BJ (cell line): ENCODE measurements around the gene FUOM. TPM values are rescaled to one million over a fixed set of nuclear protein-coding genes. Genes with fewer than 3 reads are reported as not detected.

ENCODE experiments used
- CTCF ChIA-PET: fragments of 350-600 bp; formaldehyde crosslinking; extraction: SDS; loops from one replicate; lab custom pipeline; 2021; ENCODE audit warnings: antibody characterized with exemption, inconsistent platforms; lab: Yijun Ruan, JAX
- POLR2A ChIA-PET: fragments of 300-600 bp; sonication (Branson Sonifier 250); formaldehyde crosslinking; extraction: SDS; loops from one replicate; lab custom pipeline; 2021; ENCODE audit warnings: antibody characterized with exemption; lab: Charles Lee
- DNase-seq: peaks from one replicate; pipeline ENCODE4 v3.0.0-alpha.2; 2011; ENCODE audit warnings: low read depth
- H3K27me3 ChIP-seq: 2 replicates; pipeline ENCODE4 v1.6.0; 2011; ENCODE audit warnings: low read length; ENCODE audit not compliant: control insufficient read depth, insufficient read depth
- H3K36me3 ChIP-seq: 2 replicates; pipeline ENCODE4 v1.5.1; 2011; ENCODE audit warnings: low read length; ENCODE audit not compliant: control insufficient read depth, insufficient read depth
- H3K4me3 ChIP-seq: 2 replicates; pipeline ENCODE4 v1.5.1; 2011; ENCODE audit warnings: low read depth, mild to moderate bottlenecking, control low read depth, low read length
- CTCF ChIP-seq: IDR thresholded peaks from 2 replicates; pipeline ENCODE4 v1.5.1; 2011; ENCODE audit warnings: low read depth, mild to moderate bottlenecking, control low read depth, inconsistent platforms, low read length, moderate library complexity; ENCODE audit not compliant: insufficient read depth
- polyA minus RNA-seq: library from RNA; depleted of rRNA, polyadenylated mRNA; stranded (reverse); fragments of >200 nt; gene quantifications from 2 replicates; pipeline ENCODE4 v1.2.3, GENCODE V29; 2011; rRNA and poly(A)+ RNA removed
- polyA plus RNA-seq: library from polyadenylated mRNA; depleted of rRNA; stranded (reverse); fragments of >200 nt; gene quantifications from 2 replicates; pipeline ENCODE4 v1.2.3, GENCODE V29; 2011; rRNA removed

The FUOM gene
- polyA plus RNA-seq, result 40.6 and 49.8 TPM in 2 replicates
- polyA minus RNA-seq, result 6.6 and 7.2 TPM in 2 replicates

DNA sequence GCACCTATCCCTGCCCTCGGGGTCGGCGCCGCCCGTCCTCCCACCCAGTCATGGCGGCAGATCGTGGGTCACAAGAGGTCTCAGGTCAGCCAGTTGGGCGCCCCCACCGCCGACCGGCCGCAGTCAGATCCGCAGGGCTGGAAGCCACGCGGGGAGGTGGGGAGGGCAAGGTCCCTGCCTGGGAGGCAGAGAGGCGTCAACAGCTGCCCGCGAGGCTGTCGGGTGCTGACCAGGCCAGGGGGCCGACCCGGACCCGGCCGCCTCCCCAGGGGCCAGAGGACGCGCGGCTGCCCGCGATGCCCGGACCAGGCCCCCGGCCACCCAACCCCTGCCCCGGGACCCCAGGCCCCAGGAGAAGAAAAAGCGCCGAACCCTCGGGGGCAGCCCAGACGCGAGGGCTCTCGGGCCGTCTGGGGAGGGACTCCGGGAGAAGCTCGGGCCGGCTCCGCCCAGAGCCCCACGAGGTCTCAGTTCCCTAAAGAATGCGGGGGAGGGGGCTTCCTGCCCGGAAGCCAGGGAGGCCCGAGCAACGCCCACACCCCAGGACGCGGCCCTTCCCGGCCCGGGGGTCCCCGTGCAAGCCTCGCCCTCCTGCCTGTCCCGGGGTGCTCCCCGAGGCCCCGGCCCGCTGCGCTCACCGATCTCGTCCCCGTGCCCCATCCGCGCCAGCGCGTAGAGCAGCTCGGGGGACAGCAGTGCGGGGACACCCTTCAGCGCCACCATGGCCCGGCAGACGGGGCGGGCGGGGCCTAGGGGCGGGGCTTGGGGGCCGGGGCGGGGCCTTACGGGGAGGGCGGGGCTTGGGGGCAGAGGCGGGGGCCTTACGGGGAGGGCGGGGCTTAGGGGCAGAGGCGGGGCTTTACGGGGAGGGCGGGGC lies at the start of gene FUOM:
Gene FUOM, minus strand, starts transcription at position 735 of the 877 bp plus-strand sequence. Its CDS starts 12 bp downstream, at position 723.
- Histone ChIP-seq H3K4me3 (peak within 1 kb of the TSS; percentile 63), H3K27me3 (no peaks in the 10 kb centered on the region), H3K36me3 (peaks cover 3% of the 10 kb centered on the region)
- TF ChIP-seq CTCF, result no peak
- ChIA-PET POLR2A (no interaction called here), CTCF (interaction anchor here (2.1 kb wide), 1 partner anchor 28 kb away, joined by 7 read pairs; no protein-coding TSS in a partner anchor)
- no peak for DNase-seq

DNA sequence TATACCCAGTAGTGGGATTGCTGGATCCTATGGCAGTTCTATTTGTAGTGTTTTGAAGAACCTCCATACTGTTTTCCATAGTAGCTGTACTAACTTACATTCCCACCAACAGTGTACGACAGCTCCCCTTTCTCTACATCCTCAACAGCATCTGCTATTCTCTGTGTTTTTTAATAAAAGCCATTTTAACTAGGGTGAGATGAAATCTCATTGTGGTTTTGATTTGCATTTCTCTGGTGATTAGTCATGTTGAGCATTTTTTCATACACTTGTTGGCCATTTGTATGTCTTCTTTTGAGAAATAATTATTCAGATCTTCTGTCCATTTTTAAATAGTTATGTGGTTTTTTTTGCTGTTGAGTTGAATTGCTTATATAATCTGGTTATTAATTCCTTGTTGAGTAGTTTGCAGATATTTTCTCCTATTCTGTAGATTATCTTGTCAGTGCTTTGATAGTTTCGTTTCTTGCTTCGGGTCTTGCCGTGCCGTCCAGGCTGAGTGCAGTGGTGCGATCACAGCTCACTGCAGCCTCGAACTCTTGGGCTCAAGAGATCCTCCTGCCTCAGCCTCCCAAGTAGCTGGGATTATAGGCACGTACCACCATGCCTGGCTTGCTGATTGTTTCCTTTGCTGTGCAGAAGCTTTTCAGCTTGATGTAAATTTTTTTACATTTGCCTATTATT lies 48.2 kb upstream of the FUOM start:
- CTCF ChIA-PET, result interaction anchor here (1.0 kb wide), 1 partner anchor 76 kb away, joined by 4 read pairs; no protein-coding TSS in a partner anchor
- Histone ChIP-seq H3K4me3 (no peak overlapping the region), H3K36me3 (peaks cover 11% of the 10 kb centered on the region), H3K27me3 (no peaks in the 10 kb centered on the region)
- peak; percentile 17 for DNase-seq
- TF ChIP-seq CTCF, result no peak
- POLR2A ChIA-PET, result no interaction called here

DNA sequence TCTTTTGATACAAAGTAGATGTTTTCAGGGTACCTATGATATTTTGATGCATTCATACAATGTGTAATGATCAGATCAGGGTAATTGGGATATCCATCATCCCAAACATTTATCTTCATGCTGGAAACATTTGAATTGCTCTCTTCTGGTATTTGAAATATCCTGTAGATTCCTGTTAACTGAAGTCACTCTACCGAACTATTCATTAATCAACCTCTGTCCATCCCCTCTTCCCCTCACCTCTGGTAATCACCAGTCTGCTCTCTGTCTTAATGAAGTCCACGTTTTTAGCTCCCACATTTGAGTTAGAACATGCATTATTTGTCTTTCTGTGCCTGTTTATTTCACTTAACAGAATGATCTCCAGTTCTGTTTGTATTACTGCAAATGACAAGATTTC lies 47.5 kb upstream of the FUOM start:
- Histone ChIP-seq H3K36me3 (peaks cover 11% of the 10 kb centered on the region), H3K27me3 (no peaks in the 10 kb centered on the region), H3K4me3 (no peak overlapping the region)
- ChIA-PET POLR2A (no interaction called here), CTCF (interaction anchor here (1.0 kb wide), 1 partner anchor 76 kb away, joined by 4 read pairs; no protein-coding TSS in a partner anchor)
- no peak for TF ChIP-seq CTCF
- no peak for DNase-seq

DNA sequence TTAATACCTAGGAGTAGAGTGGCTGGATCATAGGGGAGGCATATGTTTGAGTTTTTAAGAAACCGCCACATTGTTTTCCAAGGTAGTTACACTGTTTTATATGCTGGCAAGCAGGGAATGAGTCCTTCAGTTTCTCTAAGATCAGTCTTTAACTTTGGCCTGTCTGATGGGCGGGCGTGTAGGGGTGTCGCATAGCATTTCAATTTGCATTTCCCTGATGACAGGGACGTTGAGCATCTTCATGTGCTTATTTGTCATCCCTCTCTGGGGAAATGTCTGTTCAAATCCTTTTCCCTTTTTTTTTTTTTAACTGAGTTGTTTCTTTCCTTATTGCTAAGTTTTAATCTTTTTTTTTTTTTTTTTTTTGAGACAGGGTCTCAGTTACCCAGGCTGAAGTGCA lies 46.0 kb upstream of the FUOM start:
- no peaks in the 10 kb centered on the region for H3K27me3 ChIP-seq
- no peak for DNase-seq
- POLR2A ChIA-PET, result no interaction called here
- H3K4me3 ChIP-seq, result no peak overlapping the region
- CTCF ChIA-PET, result interaction anchor here (1.1 kb wide), 1 partner anchor 35 kb away, joined by 3 read pairs; no protein-coding TSS in a partner anchor
- TF ChIP-seq CTCF, result no peak
- H3K36me3 ChIP-seq, result peaks cover 17% of the 10 kb centered on the region

- Histone ChIP-seq H3K27me3 (no peaks in the 10 kb centered on the region), H3K4me3 (no peak overlapping the region), H3K36me3 (peaks cover 19% of the 10 kb centered on the region)
- ChIA-PET CTCF (interaction anchor here (1.1 kb wide), 1 partner anchor 35 kb away, joined by 3 read pairs; no protein-coding TSS in a partner anchor), POLR2A (no interaction called here)
- DNase-seq, result no peak
- TF ChIP-seq CTCF, result no peak
Measured at GRCh38 chr10:133403359-133403758, 45.5 kb upstream of the FUOM start.
